GM19395 (cell line): ENCODE measurements around the gene C3orf52.

Experiments
- ATAC-seq: cut with Tn5 transposase; IDR thresholded peaks from one replicate; pipeline ENCODE4 v1.9.1; 2021; ENCODE audit warnings: mild to moderate bottlenecking, moderate library complexity; ENCODE audit not compliant: unreplicated experiment

Gene C3orf52

DNA sequence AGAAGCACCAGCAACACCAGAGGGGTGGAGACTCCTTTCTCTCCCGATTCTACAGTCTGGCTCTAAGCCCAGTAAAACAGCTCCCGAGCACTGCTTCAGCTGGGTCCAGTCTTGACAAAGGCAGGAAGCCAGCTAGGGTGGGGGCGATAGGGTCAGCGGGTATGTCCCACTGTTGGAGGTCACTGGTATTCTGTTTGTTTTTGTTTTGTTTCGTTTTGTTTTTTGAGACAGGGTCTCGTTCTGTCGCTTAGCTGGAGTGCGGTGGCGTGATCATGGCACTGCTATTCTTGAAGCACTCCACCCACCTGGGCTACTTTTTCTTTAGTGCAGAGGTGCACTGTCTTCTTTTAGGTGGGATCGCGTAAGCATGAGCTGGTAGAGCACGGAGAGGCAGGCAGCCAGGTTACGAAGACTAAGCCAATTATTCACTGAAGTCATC is 30.6 kb downstream of the C3orf52 start:
- no peak for ATAC-seq

DNA sequence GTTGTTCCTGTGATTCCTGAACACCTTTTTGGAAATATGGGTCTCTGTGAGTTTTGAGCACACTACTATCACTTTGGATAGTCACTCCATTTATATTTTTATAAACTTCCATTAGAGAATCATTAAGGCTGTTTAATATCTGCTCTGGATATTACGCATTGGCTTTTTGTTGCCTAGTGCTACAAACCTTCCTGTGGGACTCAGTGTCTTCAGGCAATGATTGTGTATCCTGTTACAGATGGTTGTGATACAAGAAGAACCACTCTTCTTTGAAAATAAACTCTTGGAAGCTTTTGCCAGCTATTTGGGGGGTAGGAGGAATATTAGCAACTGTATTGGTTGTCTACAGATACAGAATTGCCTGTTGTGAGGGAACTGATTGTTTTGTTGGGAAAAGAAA is 31.2 kb downstream of the C3orf52 start:
- ATAC-seq, result no peak

- ATAC-seq, result no peak
Measured at GRCh38 chr3:112117841-112118571, 31.8 kb downstream of the C3orf52 start.

- no peak for ATAC-seq
Measured at GRCh38 chr3:112119962-112120836, 34.0 kb downstream of the C3orf52 start.

DNA sequence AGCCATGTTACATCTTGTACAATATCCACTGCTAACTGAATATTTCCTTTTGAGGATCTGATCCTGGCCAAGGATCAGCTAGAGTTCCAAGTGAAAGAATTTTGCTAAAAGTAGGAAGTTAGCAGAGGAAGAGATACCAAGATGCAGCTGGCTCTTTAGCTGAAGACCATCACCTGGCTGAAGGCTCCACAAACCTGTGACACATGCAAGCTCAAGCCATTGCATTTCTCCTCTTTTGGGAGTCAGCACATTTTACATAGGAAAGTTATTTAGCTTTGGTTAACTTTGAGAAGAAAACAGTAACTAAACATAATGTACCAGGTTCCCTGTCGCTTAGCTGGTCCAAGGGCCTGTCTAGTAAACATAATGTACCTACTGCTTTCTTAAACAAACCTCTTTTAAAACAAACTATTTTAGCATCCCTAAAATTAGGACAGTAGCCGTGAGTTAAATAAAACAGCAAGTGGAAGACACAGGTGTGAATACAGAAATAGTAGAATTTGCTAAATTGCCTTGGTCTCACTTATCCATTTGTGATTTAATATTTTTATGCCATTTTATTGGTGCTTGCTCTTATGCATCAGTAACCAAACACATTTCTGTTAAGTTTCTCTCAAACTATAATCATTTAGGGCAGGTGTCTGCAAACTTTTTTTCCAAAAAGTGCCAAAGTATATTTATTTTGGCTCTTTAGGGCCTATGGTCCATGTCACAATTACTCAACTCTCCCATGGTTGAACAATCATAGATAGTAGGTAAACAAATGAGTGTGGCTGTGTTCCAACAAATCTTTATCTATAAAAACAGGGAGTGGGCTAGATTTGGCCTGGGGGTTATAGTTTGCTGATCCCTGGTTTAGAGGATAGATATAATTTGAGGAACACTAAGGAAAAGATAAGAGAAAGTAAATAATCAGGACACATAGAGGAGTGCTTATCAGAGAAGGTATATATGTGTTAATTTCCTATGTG is 35.7 kb downstream of the C3orf52 start:
- ATAC-seq, result no peak

- no peak for ATAC-seq
Measured at GRCh38 chr3:112122870-112123269, 36.7 kb downstream of the C3orf52 start.

DNA sequence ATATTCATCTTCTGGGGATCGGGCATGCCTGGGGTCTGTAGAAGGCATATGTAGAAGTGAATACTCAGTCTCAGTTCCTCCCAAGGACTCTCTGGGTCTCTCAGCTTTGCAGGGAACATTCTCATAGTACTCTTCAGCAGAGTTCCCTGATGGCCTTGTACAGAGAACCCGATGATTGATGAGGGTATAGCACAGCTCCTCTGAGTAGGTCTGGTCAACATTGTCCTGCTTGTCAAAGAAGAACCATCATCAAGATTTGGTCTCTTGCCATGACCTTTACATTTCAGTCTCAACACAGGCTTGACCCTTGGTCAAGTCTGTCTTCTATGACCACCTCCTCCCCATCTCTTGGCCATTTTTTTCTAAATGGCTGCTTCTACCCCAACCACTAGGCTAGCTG is 37.4 kb downstream of the C3orf52 start:
- ATAC-seq, result no peak

DNA sequence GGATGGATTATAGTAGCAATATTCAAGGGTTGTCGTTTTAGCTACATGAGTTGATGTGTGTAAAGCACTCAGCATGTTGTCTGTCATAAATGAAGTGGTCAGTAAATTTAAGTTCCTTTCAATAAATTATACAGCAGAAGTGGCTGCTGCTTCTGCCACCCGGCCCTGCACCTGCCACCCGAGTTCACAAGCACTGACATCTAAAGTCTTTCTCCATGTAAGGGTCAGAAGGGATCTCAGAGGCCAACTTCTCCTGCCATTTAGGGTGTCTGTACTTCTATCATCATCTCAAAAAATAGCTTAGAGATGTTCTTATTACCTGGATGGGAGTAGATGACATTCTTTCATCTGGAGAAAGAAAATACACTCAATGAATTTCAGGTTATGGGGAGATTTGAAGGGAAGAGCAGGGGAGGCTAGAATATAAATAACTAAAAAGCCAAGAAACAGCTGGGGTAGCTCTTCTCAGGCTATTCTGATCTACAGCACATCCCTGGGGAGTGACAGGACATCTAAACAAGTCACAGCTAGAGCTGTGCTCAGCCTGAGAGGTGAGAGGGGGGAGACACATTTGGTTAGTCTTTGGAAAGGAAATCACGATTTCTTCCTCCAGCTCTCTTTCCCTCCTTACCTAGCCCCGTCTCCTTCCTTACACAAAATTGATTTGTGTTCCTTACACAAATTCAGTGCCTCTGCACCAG is 38.9 kb downstream of the C3orf52 start:
- no peak for ATAC-seq

GRCh38 chr3:112126511-112126911 is 40.3 kb downstream of the C3orf52 start:
- no peak for ATAC-seq

GRCh38 chr3:112127522-112128494 is 41.6 kb downstream of the C3orf52 start:
- peak; percentile 21 for ATAC-seq

- ATAC-seq, result peak; percentile 58
Measured at GRCh38 chr3:112128843-112129727, 42.9 kb downstream of the C3orf52 start.

DNA sequence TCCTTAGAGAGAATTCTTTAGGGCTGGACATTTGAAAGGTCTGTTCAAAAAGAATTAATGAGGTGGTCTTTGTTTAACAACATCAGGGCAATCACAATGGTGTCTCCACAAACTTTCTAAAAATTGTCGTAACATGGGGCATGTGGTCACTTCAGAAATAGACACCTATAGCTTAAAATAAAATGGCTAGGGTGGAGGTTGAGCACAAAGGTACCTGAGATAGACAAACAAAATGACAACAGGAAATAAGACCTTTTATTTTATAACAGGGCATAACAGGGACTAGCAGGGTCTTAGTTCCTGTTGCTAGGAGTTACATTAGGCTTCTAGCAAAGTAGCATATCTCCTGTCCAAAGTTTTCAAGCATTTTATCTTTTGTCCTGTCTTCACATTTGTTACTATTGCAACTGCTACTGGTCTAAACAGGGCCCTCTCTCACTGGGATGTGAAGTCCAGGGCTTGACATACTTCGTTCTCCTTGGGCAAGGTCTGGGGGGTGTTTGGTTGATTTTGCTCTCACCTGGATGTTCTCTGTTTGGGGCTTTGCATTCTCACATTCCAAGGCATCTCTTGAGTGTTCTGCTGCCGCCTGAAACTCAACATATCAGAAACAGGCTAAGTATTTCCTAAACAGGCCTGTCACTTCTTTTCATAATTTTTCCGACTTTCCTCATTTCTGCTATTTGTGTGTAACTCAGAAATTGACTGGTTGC is 43.9 kb downstream of the C3orf52 start:
- ATAC-seq, result no peak

DNA sequence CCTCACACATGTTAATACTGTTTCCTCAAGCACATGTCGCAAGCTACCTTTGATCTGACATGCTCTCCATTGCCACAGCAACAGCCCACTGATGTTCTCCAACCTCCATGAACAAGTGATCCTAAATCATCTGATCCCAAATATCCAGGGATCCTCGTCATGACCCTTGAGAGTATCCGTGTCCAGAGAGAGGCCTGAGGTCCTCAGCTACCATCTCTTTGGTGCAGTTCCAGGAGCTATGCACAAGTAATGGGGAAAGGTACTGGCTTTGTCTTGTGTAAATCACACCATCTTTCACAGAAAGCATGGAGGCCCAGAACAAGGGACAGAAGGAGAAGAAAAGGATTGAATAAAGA is 44.4 kb downstream of the C3orf52 start:
- no peak for ATAC-seq

DNA sequence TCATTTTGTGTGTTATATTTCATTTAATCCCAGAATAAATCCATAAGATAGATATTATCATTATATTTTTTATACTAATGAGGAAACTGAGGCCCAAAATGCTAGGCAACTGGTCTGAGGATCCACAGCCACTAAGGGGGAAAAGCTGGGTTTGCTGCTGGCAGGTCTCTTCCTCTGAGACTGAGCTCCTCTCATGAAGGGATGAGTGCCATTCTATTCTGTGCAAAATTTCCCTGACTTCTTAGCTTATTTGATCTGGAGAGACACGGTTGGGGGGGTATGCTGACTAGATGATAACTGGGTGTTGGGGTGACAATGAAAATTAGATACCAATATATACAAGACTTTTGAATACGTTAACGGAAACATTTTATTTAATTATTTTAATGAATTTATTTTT is 44.9 kb downstream of the C3orf52 start:
- ATAC-seq, result no peak

DNA sequence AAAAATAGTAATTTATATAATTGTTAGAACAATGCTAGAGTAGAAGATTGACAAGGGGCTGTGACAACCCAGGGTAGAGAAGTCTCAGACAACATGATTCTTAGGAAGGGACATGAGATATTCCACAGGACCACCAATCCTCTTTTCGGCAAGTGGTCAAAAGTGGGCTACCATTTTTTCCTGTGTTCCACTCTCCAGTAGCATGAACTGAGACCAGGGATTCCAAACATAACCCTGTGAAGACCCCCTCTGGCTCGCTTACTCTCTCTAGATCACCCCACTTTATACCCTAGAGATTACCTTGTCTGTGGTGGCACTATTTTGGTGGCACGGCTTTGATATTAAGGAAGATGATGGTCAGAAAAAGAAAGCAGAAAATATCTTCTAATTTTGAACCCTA is 45.9 kb downstream of the C3orf52 start:
- ATAC-seq, result no peak

- no peak for ATAC-seq
Measured at GRCh38 chr3:112132554-112132953, 46.4 kb downstream of the C3orf52 start.

DNA sequence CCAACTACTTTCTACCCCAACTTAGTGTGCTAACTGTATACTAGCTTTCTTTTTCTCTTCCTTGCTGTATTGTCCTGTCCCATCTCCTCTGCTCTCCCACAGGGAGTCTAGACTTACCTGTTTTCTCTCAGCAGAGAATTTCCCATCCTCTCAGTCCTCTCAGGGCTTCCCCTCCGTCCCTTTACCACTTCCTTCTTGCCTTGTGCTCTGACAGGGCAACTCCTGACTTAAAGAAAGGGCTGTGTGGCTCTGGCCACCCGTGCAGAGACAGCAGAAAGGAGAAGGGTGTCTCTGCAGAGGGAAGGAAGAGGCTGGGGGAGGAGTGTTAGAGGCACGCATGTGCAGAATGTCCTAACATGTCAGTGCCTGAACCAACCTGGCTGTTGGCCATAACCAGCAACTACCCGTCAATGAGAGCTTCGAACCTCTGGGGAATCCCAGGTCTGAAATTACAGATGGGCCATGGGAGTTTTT is 46.8 kb downstream of the C3orf52 start, which contains the start of gene GCSAM:
Gene GCSAM, minus strand, starts transcription at position 274 of the 474 bp plus-strand sequence. Its CDS starts 128 bp downstream, at position 146.
- ATAC-seq, result peak; percentile 76
